HG02970 (cell line): ENCODE data around the gene SLC25A46.
"Not testable (repeated sequence)": the region's sequence is repeated elsewhere in the genome, so short reads cannot be mapped to it uniquely, and the experiment has no call there.

Source experiments
- ATAC-seq: cut with Tn5 transposase; IDR thresholded peaks from one replicate; pipeline ENCODE4 v1.9.1; 2021; ENCODE audit warnings: mild to moderate bottlenecking, moderate library complexity, moderate number of reproducible peaks; ENCODE audit not compliant: unreplicated experiment, low FRiP score

SLC25A46 gene

DNA sequence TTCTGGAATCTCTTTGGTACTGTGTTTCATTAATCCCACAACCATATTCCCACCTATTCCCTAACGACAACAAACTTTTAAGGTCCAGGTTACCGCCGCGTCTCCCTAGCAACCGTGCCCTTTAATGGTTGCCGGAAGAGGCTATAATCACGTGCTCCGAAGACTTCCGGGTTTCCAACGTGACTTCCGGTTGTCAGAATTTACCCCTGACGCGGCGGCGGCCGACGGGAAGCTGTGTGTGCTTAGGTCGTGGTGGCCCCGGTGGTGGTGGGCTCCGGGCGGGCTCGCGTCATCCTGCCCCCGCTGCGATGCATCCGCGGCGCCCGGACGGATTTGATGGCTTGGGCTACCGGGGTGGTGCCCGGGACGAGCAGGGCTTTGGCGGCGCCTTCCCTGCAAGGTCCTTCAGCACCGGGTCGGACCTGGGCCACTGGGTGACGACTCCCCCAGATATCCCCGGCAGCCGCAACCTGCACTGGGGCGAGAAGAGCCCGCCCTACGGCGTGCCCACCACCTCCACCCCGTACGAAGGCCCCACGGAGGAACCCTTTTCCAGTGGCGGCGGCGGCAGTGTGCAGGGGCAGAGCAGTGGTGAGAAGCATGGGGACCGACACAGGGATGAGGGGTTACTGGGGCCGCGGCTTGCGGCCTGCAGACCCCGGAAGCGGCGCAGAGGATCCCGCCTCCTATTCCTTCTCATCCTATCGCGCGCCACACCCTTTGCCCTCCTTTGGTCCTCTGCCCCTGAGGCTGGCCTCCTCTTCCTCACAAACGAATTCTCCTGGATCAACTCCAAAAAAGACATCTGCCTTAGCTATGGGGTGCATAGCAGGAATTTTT is at the start of gene SLC25A46:
Gene SLC25A46, plus strand, starts transcription at position 196 of the 840 bp plus-strand sequence. Its CDS starts 113 bp downstream, at position 309.
- peak; percentile 98 for ATAC-seq

DNA sequence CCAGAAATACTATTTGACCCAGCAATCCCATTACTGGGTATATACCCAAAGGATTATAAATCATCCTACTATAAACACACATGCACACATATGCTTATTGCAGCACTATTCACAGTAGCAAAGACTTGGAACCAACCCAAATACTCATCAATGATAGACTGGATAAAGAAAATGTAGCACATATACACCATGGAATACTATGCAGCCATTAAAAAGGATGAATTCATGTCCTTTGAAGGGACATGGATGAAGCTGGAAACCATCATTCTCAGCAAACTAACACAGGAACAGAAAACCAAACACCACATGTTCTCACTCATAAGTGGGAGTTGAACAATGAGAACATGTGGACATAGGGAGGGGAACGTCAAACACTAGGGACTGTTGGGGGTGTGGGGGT is 48.2 kb upstream of the SLC25A46 start:
- not testable (repeated sequence) for ATAC-seq

DNA sequence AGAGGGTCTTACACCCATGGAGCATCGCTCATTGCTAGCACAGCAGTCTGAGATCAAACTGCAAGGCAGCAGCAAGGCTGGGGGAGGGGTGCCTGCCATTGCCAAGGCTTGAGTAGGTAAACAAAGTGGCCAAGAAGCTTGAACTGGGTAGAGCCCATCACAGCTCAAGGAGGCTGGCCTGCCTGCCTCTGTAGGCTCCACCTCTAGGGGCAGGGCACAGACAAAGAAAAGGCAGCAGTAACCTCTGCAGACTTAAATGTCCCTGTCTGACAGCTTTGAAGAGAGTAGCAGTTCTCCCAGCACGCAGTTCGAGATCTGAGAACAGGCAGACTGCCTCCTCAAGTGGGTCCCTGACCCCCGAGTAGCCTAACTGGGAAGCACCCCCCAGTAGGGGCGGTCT is 46.1 kb upstream of the SLC25A46 start:
- not testable (repeated sequence) for ATAC-seq

DNA sequence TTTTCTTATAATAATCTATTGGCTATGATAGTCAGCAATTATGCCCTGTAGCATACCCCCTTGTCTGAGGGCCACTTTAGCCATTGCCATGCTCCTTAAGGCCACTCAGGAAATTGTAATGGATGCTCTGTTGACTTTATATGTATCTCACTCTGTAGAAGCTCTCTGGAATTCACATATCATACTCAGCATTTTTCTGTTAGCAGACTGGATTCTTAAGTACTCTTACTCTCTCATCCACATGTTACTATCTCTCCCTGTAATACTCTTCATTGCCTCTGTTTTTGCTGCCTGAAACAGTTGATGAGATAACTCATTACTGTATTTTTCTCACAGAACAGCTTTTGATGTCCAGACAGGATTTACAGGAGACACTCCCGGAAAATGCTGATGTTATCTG is 36.5 kb upstream of the SLC25A46 start:
- ATAC-seq: no peak

DNA sequence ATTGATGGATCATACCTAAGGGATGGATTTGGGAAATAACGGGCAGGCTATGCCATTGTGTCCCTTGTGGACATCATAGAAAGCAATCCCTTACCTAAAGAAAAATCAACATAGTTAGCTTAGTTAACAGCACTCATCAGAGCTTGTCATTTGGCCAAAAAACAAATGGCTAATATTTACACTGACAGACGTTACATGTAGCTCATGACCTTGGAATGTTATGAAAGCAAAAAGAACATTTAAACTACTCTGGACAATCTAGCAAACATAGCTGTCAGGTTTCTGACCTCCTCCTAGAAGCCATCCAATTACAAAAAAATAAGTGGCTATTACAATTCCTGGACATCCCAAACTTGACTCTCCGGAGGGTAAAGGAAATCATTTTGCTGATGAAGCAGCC is 36.1 kb upstream of the SLC25A46 start:
- ATAC-seq: no peak

DNA sequence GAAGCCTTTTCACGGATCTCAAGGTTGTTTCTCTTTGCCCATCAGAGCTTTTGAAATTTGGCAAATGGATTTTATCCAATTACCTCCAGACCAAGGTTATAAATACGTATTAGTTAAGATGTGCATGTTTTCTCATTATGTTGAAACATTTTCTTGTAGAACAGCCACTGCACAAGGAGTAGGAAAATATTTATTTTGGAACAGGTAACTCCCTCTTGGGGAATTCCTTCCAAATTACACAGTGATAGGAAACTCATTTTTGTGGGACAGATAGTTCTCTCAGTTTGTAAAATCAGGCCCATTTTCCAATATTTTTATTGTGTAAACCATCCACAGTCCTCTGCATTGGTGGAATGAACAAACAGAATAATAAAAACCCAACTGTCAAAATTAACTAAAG is 35.3 kb upstream of the SLC25A46 start:
- ATAC-seq: no peak

DNA sequence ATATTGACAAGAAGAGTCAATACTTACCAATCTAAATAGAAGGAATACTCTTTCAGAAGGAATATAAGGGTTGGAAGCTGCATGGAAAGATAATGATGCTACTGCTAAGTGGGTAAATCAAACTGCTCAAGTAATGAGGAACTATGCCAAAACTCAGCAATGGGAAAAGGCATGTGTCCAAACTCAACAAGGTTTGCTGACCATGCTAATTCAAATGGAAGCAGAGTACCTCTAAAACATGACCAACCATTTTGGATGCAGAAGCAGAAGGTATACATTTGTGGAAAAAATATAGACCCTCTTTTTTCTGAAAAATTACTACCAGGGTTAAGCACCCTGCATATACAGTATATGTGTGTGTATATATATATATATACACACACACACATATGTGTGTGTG is 33.5 kb upstream of the SLC25A46 start:
- ATAC-seq: no peak

DNA sequence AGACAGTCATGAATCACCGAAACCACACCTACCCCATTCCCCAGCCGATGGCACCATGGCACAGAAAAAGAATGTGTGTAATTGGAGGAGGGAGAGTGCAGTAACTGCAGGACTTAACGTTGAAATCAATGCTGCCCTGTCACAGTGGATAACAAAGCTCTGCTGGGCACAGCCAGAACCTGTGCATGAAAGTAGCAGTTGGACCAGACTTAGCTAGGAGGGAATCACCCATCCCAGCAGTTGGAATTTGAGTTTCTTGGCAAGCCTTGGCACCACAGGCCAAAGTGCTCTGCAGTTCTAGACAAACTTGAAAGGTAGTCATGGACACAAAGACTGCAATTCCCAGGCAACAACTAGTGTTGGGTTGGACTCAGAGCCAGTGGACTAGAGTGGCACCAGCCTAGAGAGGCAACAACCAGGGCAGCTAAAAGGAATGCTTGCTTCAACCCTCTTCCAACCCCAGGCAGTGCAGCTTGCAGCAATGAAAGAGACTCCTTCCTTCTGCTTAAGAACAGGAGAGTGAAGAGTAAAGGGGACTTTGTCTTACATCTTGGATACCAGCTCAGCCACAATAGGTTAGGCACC is 31.5 kb upstream of the SLC25A46 start:
- ATAC-seq: no peak

DNA sequence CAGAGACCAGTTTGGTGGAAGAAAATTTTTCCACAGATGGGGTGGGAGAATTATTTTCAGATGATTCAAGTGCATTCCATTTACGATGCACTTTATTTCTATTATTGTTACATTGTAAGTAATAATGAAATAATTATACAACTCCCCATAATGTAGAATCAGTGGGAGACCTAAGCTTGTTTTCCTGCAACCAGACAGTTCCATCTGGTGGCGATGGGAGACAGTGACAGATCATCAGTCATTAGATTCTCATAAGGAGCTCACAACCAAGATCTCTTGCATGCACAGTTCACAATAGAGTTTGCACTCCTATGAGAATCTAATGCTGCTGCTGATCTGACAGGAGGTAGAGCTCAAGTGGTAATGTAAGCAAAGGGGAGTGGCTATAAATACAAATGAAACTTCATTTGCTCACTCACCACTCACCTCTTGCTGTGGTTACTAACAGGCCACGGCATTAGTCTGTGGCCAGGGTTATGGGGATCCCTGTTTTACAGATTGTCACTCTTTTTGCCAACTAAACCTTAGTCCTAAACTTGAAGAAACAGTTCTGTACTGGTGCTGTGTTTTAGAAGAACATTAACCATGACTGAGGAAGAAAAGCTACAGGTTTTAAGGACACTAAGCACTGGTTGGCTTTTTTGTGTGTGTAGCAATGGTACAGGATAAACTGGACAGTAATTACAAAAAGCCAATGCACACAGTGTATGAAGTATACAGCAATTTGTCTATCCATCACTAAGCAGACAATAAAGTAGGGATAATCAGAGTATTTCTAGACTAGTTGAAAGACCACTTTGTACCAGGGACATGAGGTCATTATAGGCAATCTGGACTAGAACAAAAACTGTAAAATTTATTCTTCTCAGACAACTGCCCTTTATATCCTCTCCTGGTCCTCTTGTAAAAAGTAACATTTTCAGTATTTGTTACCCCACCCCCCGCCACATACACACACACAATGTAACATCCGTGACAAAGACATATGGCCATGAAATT is 22.3 kb upstream of the SLC25A46 start:
- peak; percentile 52 for ATAC-seq

DNA sequence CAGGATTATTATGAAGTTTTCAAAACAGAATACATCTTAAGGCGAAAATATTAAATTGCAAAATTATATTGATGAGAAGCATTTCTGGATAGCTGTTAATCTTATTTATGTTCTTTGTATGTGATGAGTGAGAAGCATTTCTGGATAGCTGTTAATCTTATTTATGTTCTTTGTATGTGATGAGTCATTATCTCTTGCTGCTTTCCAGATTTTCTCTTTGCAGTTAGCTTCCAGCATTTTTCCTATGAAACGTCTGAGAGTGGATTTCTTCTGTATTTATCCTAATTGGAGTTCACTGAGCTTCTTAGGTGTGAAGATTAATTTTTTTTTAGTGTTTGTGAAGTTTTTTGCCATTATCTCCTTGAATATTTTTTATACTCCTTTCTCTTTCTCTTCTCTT is 20.5 kb upstream of the SLC25A46 start:
- no peak for ATAC-seq

DNA sequence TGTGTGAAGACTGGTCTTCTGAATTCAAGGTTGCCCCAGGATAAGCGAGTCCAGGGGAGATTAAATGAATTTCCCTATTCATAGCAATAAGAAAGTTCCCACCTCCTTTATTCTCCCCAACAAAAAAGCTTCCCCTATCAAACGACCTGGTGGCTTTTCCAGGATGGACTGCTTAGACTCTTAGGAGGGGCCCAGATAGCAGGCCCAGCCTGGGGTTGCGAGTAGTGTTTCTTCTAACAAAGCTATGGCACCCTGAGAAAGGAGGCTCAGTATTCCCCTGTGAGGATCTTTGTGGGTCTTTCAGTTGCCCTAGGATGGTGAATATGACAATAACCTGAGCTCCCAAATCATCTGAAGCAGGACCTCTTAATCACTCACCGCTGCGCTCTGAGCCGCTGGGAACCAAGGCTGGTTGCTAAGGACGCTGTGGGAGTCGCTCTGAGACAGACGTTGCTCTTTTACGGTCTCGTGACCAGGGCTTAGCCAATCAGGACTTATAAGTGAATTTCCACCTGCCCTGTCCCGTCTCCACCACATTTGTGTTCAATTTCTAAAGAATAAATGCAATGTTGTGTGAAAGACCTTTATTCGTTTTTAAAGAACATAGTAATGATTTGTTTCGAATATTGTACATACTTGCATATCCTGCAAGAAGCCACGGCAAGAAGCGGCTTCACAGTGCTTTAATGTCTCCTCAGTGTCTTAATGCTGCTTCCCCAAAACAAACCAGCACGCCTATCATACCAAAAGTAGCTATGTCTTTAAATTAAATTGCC is 12.4 kb upstream of the SLC25A46 start, which contains the start of gene TMEM232:
Gene TMEM232, minus strand, starts transcription at position 423 of the 776 bp plus-strand sequence. CDS start 59,319 bp downstream, outside the sequence.
- peak; percentile 100 for ATAC-seq

DNA sequence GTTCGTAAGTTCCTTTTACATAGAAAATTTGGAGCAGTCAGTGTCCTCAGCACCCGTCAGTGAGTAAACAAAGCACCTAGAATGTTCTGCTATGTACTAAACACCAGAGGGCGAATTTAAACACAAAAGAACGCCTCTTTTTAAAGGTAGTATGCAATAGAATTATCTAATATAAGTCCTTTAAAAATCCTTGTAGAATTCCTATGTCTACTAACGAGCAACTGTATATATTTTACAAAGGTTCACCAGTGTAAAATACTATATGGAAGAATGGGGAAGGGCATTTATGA is 11.8 kb upstream of the SLC25A46 start:
- peak; percentile 48 for ATAC-seq

DNA sequence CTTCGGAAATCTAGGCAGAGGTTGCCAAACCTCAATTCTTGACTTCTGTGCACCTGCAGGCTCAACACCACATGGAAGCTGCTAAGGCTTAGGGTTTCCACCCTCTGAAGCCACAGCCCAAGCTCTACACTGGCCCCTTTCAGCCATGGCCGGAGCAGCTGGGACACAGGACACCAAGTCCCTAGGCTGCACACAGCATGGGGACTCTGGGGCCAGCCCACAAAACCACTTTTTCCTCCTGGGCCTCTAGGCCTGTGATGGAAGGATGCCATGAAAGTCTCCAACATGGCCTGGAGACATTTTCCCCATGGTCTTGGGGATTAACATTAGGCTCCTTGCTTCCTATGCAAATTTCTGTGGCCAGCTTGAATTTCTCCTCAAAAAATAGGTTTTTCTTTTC is 7.3 kb upstream of the SLC25A46 start:
- ATAC-seq: not testable (repeated sequence)

DNA sequence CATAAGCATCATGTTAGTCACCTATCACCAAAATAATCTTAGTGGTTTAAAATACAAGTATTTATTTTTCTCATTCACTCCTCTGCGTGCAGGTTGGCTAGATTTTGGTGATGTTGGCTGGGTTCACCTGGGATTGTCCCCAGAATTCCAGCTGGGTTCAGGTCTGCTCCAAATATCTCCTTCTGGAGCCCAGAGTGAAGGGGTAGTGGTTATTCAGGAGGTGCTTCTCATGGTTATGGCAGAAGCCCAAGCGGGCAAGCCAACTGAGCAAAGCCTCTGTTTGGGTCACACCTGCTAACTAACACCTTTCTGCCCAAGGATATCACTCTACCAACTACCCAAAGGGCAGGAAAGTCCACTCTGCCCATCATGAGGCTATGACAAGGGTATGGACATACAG is 4.7 kb upstream of the SLC25A46 start:
- no peak for ATAC-seq

DNA sequence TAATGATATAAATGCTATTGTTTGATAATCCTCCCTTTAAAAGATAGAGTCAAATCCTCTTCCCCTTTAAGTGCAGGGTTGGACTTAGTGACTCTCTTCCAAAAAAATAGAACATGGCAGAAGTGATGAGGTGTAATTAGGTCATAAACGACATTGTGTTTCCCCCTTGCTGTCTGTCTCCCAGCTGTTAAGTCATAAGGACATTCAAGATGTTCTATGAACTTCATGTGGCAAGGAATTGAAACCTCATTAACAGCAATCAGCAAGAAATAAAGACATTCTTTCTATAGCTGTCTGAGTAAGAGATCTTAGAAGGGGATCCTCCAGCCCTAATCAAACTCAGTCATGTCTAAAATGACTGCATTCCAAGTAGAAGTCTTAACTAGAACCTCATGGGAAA is 3.3 kb upstream of the SLC25A46 start:
- ATAC-seq: no peak

DNA sequence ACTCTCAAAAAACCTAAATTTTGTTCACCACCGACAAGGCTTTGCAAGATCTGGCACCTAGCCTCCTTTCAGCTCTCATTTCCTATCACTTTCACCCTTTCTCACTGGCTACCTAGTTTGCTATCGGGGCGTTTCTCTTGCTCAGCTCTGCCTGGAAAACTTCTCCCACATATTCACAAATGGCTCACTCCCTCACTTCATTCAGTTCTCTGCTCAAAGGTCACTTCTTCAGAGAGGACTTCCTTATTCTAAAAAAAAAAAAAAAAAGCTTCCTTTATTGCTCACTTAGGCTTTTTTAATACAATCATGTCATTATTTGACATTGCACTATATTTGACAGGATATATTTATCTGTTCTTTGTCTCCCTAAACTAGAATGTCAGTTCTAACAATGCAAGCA is 2.1 kb upstream of the SLC25A46 start:
- no peak for ATAC-seq

DNA sequence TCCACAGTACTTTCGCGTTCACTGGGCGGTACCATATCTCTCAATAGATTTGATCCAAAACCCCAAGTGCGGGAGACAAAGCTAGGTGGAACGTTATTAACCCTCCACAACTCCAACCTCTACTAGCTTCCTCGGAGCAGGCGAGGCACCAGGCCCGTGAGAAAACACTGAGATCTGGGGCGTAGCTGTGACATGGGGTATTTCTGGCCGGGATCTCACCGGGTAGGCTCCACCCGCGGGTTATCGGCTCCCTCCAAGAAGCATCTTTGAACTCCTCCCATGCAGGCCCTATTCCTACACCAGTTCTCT is 350 bp upstream of the SLC25A46 start:
- ATAC-seq: peak; percentile 66

DNA sequence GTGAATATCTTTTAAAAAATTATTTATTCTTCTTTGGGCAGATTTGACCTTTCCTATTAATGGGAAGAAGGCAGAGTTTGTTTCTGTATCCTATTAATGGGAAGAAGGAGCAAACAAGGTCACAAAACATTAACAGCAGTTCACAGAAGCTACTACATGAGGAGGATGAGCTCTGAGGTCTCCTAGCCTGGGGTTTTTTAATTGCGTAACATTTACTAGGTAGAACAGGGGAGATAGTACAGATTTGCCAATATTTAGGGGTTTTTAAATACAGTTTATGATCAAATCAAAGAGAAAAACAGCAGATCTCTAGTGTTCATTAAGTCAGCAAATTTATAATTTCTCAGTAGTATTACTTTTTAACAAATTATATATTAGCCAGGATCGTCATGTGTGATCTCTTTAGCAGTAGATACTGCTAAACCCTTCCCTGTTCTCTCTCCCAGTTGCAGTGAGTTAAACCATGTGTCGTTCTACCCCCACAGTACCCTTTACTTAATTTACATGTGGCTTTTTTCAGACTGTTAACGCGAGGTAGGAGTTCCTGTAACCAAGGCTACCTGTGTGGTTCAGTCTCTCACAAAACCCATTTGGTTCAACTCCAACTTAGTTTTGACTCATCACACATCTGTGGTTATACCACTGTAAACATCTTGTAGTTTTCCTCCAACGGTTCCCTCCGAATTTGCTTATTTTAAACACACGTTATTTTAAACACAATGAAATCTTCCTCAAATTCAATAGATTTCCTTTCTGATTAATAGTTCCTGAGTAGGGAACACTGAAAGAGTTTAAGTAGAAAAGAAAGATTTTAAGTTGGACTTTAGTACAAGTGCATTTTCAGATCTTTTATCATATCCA is 13.3 kb downstream of the SLC25A46 start:
- ATAC-seq: peak; percentile 100

DNA sequence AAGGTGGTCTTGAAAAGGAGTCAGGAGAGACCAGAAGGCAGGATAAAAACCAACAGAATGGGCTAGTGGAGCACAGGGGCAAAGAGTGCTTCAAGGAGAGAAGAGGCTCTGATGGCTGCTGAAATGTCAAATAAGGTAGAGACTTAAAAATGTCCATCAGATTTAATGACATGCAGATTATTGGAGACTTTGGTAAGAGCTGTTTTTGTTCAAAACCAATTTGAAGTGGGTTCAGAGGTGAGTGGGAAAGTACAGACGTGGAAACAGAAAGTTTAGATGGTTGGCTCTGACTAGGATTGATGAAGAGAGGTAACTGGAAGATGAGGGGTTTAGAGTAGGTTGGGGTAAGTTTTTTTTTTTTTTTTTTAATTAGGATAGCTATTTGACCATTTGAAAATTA is 14.1 kb downstream of the SLC25A46 start:
- peak; percentile 9 for ATAC-seq
